Activated naive CD4-positive, alpha-beta T cell treated with anti-CD3 and anti-CD28 coated beads, Interleukin-2, amount 10 ng/mL, durations not matched to agents 7 days and 5 days (primary cell): ENCODE measurements around the gene BMPER.

Source experiments
- CTCF ChIA-PET: fragments of 350-600 bp; sonication (Branson Sonifier 250); formaldehyde crosslinking; loops from one replicate; lab custom pipeline; 2021; ENCODE audit warnings: antibody characterized with exemption; lab: Charles Lee
- DNase-seq: peaks from one replicate; pipeline ENCODE4 v3.0.0-alpha.2; 2020
- H3K27ac Mint-ChIP-seq: one replicate; pipeline ENCODE4 v1.8.0; 2021; ENCODE audit warnings: mild to moderate bottlenecking, moderate library complexity, mixed read lengths
- H3K27me3 Mint-ChIP-seq: one replicate; pipeline ENCODE4 v1.8.0; 2021; ENCODE audit warnings: mild to moderate bottlenecking, mixed read lengths
- H3K36me3 Mint-ChIP-seq: one replicate; pipeline ENCODE4 v1.8.0; 2021; ENCODE audit warnings: mixed read lengths
- H3K4me1 Mint-ChIP-seq: one replicate; pipeline ENCODE4 v1.8.0; 2021; ENCODE audit warnings: mixed read lengths
- H3K4me3 Mint-ChIP-seq: one replicate; pipeline ENCODE4 v1.8.0; 2021; ENCODE audit warnings: mild to moderate bottlenecking, moderate library complexity, mixed read lengths
- H3K9me3 Mint-ChIP-seq: one replicate; pipeline ENCODE4 v1.8.0; 2021; ENCODE audit warnings: mixed read lengths

The BMPER gene

GRCh38 chr7:33882040-33882837, 23.1 kb upstream of the BMPER start:
- Mint-ChIP-seq H3K36me3 (no peaks in the 10 kb centered on the region), H3K4me1 (no peaks in the 10 kb centered on the region), H3K9me3 (no peaks in the 10 kb centered on the region), H3K27me3 (peaks cover 3% of the 10 kb centered on the region), H3K27ac (no peak overlapping the region), H3K4me3 (no peak overlapping the region)
- CTCF ChIA-PET = no interaction called here
- DNase-seq = no peak

- Mint-ChIP-seq H3K27ac (no peak overlapping the region), H3K4me3 (no peak overlapping the region), H3K4me1 (no peaks in the 10 kb centered on the region), H3K36me3 (no peaks in the 10 kb centered on the region), H3K9me3 (no peaks in the 10 kb centered on the region), H3K27me3 (peaks cover 3% of the 10 kb centered on the region)
- DNase-seq = no peak
- CTCF ChIA-PET = interaction anchor here (2.1 kb wide), 1 partner anchor 12 kb away, joined by 10 read pairs; no protein-coding TSS in a partner anchor
These were observed 22.2 kb upstream of the BMPER start for GRCh38 chr7:33882950-33883670.

DNA sequence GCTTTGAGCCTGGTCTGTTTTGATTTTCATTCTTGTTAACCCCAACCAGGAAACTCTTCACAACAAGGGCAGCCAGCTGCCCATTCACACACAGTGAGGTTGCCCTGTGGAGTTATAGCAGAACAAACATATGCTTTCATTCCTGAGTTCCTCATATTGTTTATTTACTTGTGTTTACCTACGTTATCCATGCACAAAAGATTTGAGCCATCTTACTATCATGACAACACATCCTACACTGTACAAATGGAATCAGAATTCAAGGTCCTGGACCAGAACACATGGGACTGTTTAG, 21.7 kb upstream of the BMPER start:
- H3K36me3 Mint-ChIP-seq = no peaks in the 10 kb centered on the region
- CTCF ChIA-PET = interaction anchor here (2.1 kb wide), 1 partner anchor 12 kb away, joined by 10 read pairs; no protein-coding TSS in a partner anchor
- no peak for DNase-seq
- H3K4me3 Mint-ChIP-seq = no peak overlapping the region
- peaks cover 3% of the 10 kb centered on the region for H3K27me3 Mint-ChIP-seq
- H3K4me1 Mint-ChIP-seq = no peaks in the 10 kb centered on the region
- H3K9me3 Mint-ChIP-seq = no peaks in the 10 kb centered on the region
- no peak overlapping the region for H3K27ac Mint-ChIP-seq

- peaks cover 3% of the 10 kb centered on the region for H3K27me3 Mint-ChIP-seq
- no peaks in the 10 kb centered on the region for H3K9me3 Mint-ChIP-seq
- H3K4me1 Mint-ChIP-seq = no peaks in the 10 kb centered on the region
- H3K4me3 Mint-ChIP-seq = no peak overlapping the region
- no peaks in the 10 kb centered on the region for H3K36me3 Mint-ChIP-seq
- CTCF ChIA-PET = interaction anchor here (1.0 to 2.1 kb wide), 2 partner anchors 10 to 21 kb away, joined by 4 to 10 read pairs; no protein-coding TSS in a partner anchor
- H3K27ac Mint-ChIP-seq = no peak overlapping the region
- DNase-seq = no peak
These were observed 19.8 kb upstream of the BMPER start for GRCh38 chr7:33885290-33886148.

DNA sequence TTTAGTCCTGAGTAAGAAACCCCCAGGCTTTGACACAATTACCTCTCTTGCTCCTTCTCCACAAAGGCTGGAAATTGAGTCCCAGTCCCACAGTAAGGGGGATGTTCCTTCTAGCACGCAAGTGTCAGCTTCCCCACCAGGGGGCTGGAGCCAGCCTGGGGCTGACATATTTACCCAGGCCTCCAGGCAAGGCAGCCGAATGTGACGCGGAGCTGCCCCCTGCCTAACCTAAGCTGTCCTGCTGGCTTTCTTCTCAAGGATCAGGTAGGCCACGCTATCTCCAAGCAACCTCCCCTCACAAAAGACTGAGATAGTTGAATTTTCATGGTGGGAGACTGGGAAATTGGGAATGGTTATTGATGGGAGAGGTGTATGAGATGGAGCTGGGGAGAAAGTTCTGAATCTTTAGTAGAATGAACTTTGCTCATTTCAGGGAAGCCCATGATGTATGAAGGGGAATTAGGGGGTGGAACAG, 19.2 kb upstream of the BMPER start:
- peaks cover 3% of the 10 kb centered on the region for H3K27me3 Mint-ChIP-seq
- no peak for DNase-seq
- H3K4me3 Mint-ChIP-seq = no peak overlapping the region
- H3K9me3 Mint-ChIP-seq = no peaks in the 10 kb centered on the region
- no peaks in the 10 kb centered on the region for H3K4me1 Mint-ChIP-seq
- H3K36me3 Mint-ChIP-seq = no peaks in the 10 kb centered on the region
- CTCF ChIA-PET = interaction anchor here (0.7 to 1.0 kb wide), 2 partner anchors 9 to 20 kb away, joined by 3 to 4 read pairs; no protein-coding TSS in a partner anchor
- H3K27ac Mint-ChIP-seq = no peak overlapping the region

GRCh38 chr7:33887266-33887975, 17.9 kb upstream of the BMPER start:
- H3K4me3 Mint-ChIP-seq = no peak overlapping the region
- H3K4me1 Mint-ChIP-seq = no peaks in the 10 kb centered on the region
- no peaks in the 10 kb centered on the region for H3K36me3 Mint-ChIP-seq
- H3K9me3 Mint-ChIP-seq = no peaks in the 10 kb centered on the region
- H3K27ac Mint-ChIP-seq = no peak overlapping the region
- H3K27me3 Mint-ChIP-seq = peaks cover 8% of the 10 kb centered on the region
- CTCF ChIA-PET = interaction anchor here (0.8 to 1.0 kb wide), 2 partner anchors 9 to 10 kb away, joined by 4 to 5 read pairs; no protein-coding TSS in a partner anchor
- no peak for DNase-seq

DNA sequence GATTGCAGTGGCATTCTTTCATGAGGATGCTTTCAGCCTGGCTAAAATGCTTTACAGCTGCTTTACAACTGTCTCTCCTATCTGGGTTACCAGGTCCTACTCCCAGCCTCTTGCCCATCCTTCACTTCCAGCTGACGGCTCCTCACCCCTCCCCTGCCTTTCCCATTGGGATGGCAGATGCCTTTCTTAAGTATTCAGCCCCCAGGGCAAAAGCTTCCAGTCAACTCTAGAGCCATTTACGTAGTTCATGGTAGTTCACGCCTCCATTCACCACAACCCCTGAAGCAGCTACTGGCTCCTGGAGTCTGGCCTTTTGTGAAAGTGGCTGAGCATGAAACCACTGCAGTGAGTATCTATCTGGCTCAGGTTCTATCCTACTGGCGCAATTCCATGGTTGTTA, 17.2 kb upstream of the BMPER start:
- H3K9me3 Mint-ChIP-seq = no peaks in the 10 kb centered on the region
- no peak for DNase-seq
- no peaks in the 10 kb centered on the region for H3K4me1 Mint-ChIP-seq
- H3K27me3 Mint-ChIP-seq = peaks cover 8% of the 10 kb centered on the region
- H3K36me3 Mint-ChIP-seq = no peaks in the 10 kb centered on the region
- no peak overlapping the region for H3K4me3 Mint-ChIP-seq
- CTCF ChIA-PET = interaction anchor here (1.0 to 1.7 kb wide), 2 partner anchors 10 to 45 kb away, joined by 3 to 5 read pairs; no protein-coding TSS in a partner anchor
- H3K27ac Mint-ChIP-seq = no peak overlapping the region

- no peaks in the 10 kb centered on the region for H3K4me1 Mint-ChIP-seq
- DNase-seq = no peak
- CTCF ChIA-PET = interaction anchor here (1.0 kb wide), 1 partner anchor 698 kb away, joined by 3 read pairs; no protein-coding TSS in a partner anchor
- no peak overlapping the region for H3K4me3 Mint-ChIP-seq
- H3K36me3 Mint-ChIP-seq = no peaks in the 10 kb centered on the region
- no peak overlapping the region for H3K27ac Mint-ChIP-seq
- no peaks in the 10 kb centered on the region for H3K9me3 Mint-ChIP-seq
- peaks cover 14% of the 10 kb centered on the region for H3K27me3 Mint-ChIP-seq
These were observed 12.4 kb upstream of the BMPER start for GRCh38 chr7:33892945-33893344.

DNA sequence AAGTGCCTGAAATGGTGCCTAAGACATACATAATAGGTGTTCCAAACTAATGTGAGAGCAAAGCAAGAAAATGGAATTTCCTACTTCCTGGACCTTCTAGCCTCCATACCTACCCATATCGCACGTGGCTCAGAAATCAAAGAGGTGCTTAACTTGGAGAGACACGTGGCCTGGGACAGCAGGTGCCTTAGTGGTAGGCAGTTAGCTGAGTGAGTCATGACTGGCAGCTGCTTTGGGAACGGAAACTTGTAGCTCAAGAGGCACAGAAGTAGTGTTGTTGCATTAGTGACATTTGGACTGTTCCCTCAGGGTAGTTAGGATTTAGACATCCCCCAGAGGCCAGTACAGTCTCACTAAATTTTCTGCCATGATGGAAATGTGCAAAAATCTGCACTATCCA, 12.0 kb upstream of the BMPER start:
- Mint-ChIP-seq H3K27me3 (peaks cover 14% of the 10 kb centered on the region), H3K4me1 (no peaks in the 10 kb centered on the region), H3K4me3 (no peak overlapping the region), H3K9me3 (no peaks in the 10 kb centered on the region), H3K36me3 (no peaks in the 10 kb centered on the region), H3K27ac (no peak overlapping the region)
- CTCF ChIA-PET = interaction anchor here (1.0 kb wide), 1 partner anchor 699 kb away, joined by 3 read pairs; no protein-coding TSS in a partner anchor
- no peak for DNase-seq

DNA sequence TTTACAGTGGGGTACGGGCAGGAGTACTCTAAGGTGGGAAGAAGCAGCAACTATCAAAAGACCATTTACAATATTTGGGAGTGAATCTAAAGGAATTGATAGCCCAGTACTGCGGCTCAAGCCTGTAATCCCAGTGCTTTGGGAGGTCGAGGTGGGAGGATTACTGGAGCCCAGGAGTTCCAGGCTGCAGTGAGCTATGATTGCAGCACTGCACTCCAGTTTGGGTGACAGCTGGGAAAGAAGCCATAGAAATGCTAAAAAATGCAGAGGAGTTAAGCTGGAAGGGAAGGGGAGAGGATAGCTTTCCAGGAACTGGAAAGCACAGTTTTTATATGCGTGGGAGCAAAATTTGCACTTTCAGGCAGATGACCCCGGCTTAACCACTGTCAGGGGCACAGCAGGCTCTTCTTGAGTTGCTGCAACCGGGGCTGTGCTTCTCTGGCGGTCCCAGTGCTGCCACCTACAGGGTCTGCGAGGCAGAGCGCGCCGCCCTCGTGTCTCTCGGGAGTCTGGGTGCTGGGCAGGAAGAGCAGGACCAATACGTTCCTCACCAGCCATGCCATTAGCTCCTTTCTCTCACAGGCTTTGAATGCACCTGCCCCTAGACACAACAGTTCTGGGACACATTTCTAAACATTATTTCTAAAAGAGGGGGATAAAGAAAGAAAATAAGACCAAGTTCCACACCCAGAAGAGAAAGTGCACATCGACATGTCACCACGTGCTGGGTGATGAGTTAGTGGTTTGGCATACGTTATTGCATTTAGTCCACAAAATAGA, 10.1 kb upstream of the BMPER start:
- Mint-ChIP-seq H3K36me3 (no peaks in the 10 kb centered on the region), H3K4me3 (no peak overlapping the region), H3K27me3 (peaks cover 22% of the 10 kb centered on the region), H3K9me3 (no peaks in the 10 kb centered on the region), H3K4me1 (no peaks in the 10 kb centered on the region), H3K27ac (no peak overlapping the region)
- DNase-seq = peak; percentile 76
- CTCF ChIA-PET = interaction anchor here (0.7 to 2.8 kb wide), 11 partner anchors 8 to 709 kb away, joined by 3 to 10 read pairs (median 4); no protein-coding TSS in a partner anchor

DNA sequence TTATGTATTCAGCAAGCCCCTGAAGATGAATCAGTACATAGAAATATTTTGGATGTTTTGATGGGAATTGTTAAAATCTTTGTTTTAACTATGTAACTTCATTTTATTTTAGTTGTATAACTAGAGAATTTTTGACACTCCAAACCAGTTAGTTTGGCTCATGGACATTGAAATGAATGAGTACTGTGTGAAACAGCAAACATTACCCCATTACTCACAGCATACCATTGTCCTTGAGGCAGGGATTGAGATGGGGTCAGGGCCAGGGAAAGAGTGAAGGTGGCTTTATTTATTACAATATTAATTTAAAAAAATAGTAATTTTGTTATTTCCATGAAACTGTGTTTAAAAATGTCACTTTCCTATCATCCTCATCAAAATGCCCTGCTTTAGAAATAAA, 4.8 kb upstream of the BMPER start:
- Mint-ChIP-seq H3K27me3 (peaks cover 51% of the 10 kb centered on the region), H3K9me3 (no peaks in the 10 kb centered on the region), H3K27ac (no peak overlapping the region), H3K4me3 (no peak overlapping the region), H3K36me3 (no peaks in the 10 kb centered on the region), H3K4me1 (peaks cover 8% of the 10 kb centered on the region)
- no peak for DNase-seq
- CTCF ChIA-PET = no interaction called here

DNA sequence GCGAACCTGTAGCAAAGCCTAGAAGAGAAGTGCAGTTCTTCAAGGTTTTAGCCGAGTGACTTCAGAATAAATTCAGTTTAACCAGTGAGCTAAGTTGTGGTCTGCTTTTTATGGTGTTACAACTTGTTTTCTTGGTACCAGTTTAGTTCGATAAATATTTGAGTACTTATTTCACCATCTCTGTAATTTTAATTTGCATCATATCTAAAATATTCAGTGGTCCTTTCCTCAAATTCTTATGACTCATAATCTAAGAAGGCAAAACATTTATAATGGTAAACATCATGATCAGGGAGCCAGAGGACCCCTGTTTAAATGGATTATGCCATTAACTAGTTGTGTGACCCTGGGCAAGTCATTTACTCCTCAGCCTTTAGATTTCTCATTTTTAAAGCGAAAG, 4.1 kb upstream of the BMPER start:
- CTCF ChIA-PET = no interaction called here
- DNase-seq = no peak
- H3K36me3 Mint-ChIP-seq = no peaks in the 10 kb centered on the region
- no peak overlapping the region for H3K27ac Mint-ChIP-seq
- no peak overlapping the region for H3K4me3 Mint-ChIP-seq
- H3K4me1 Mint-ChIP-seq = peaks cover 8% of the 10 kb centered on the region
- peaks cover 58% of the 10 kb centered on the region for H3K27me3 Mint-ChIP-seq
- H3K9me3 Mint-ChIP-seq = no peaks in the 10 kb centered on the region

DNA sequence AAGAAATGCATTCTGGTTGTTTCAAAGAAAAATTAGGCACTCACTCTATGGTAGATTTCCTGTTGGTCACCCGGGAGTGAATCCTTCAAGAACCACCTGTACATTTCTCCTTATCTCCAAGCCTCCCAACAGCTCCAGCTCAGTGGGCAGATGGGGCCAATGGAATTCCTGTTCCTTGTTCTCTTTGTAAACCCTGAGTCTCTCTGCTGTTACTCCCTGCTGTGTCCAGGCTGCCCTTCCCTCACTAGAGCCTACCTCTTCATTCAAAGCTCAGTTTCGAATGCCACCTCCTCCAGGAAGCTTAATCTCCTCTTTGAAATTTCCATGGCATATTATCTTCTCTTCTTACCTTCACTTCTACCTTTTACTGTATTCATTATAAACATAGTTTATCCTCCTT, 3.5 kb upstream of the BMPER start:
- Mint-ChIP-seq H3K36me3 (no peaks in the 10 kb centered on the region), H3K27ac (no peak overlapping the region), H3K27me3 (peaks cover 63% of the 10 kb centered on the region), H3K4me1 (peaks cover 8% of the 10 kb centered on the region), H3K4me3 (no peak overlapping the region), H3K9me3 (no peaks in the 10 kb centered on the region)
- CTCF ChIA-PET = no interaction called here
- no peak for DNase-seq
